Measurements from ENCODE around the gene CADPS2.

GRCh38 chr7:122595885-122596284, 290.4 kb downstream of the CADPS2 start:
- TF ChIP-seq CTCF (IDR thresholded peaks at IDR 0.05; ENCODE audit: insufficient read depth, low read length) (no peak), POLR2AphosphoS5 (IDR thresholded peaks at IDR 0.05; ENCODE audit: low read depth) (no peak), GABPA (IDR thresholded peaks at IDR 0.05; ENCODE audit: low read depth) (no peak)

Data from HL-60 (cell line).